GM12892 (cell line): ENCODE results near the gene RPGR.

ENCODE experiments used
- DNase-seq: peaks from one replicate; pipeline ENCODE4 v3.0.0; 2011; ENCODE audit not compliant: insufficient read length
- FAIRE-seq: peaks from 2 replicates; lab custom pipeline; 2011; peaks lifted over from hg19 to GRCh38; lab: Jason Lieb, UNC
- POLR2A ChIP-seq: IDR thresholded peaks from 2 replicates; pipeline ENCODE4 v1.6.1; 2011; ENCODE audit warnings: low read depth, low read length, control low read depth
- POLR2AphosphoS5 ChIP-seq: IDR thresholded peaks from 2 replicates; pipeline ENCODE4 v1.6.1; 2011; ENCODE audit warnings: low read depth, low read length, control low read depth
- TAF1 ChIP-seq: IDR thresholded peaks from 2 replicates; pipeline ENCODE4 v1.6.1; 2011; ENCODE audit warnings: low read depth, mild to moderate bottlenecking, control low read depth, low read length, borderline replicate concordance

Gene RPGR

GRCh38 chrX:38351346-38351745 lies 24.0 kb upstream of the RPGR start:
- FAIRE-seq: no peak
- DNase-seq: no peak
- TF ChIP-seq TAF1 (no peak), POLR2AphosphoS5 (no peak), POLR2A (no peak)

DNA sequence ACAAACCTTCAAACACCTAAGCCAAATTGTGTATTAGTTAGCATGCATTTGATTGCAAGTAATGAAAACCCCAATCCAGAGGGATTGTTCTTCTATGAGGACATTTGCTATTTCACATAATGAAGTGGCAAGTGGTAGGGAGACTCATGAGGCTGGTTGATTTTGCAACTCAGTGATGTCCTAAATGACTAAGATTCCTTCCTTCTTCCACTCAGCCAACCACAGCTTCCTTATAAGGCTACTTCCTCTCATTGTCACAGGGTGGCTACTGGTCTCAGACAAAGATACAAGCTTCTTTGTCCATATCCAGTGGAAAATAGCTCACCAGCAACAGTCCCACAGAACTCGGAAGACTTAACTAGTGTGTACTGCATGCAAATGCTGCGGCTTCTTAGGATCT lies 19.8 kb upstream of the RPGR start:
- FAIRE-seq (no peak), DNase-seq (no peak)
- no peak for TF ChIP-seq POLR2A
- no peak for TF ChIP-seq TAF1
- no peak for TF ChIP-seq POLR2AphosphoS5

DNA sequence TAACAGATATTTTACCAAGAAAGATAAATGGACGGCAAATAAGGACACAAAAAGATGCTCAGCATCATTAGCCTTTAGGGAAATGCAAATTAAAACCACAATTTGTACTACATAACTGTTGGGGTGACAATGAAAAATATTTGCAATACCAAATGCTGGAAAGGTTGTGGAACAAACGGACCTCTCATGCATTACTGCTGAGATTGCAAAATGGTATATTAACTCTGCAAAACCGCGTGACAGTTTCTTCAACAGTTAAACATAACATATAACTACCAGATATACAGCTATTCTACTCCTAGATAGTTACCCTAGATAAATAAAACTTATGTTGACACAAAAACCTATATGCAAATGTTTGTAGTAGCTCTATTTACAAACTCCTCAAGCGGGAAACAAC lies 18.8 kb upstream of the RPGR start:
- FAIRE-seq: no peak
- TF ChIP-seq TAF1 (no peak), POLR2AphosphoS5 (no peak), POLR2A (no peak)

DNA sequence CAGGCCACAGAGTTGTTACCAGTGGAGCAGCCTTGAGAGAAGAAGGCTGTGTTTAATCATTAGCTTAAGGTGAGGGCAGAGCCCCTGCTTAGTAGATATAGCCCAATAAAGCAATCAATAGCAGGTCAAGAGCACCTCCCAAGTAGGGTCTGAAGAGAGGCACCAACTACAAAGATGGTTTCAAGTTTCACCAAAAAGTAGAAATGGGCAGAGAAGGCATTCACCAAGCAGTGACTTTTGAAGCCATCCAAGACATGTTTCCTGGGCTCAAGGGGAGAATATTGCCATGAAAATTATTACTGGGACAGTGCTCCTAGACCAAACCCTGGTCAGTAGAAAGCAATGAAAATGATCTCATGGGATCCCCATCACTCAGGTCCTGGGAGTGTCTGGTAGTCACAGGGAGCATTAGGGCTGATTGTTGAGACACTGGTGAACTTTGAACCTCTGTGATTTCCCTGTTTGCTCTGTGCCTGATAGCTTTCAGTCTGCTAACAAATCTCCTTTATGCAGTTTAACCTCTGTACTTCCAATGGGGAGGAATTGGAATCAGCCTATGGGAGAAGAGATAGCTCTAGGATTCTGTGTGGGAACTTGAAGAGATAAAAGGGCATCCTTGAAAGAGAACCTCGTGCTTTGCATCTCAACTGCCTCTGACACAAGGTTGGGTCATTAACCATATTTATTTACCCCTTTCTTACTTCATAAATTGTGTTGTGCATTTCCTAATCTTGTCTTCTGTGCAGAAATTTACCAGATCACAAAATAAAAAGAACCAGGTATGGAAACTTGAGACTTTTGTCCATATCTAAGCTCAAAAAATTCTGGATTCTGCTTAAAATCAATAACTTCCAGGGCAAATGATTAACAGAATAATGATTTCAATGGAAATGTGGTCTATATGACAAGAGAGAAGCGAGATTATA lies 15.8 kb upstream of the RPGR start:
- no peak for DNase-seq
- FAIRE-seq: no peak
- TF ChIP-seq POLR2A: no peak
- no peak for TF ChIP-seq TAF1
- no peak for TF ChIP-seq POLR2AphosphoS5

More for the DNA sequence above, 18.8 kb upstream of the RPGR start:
- no peak for DNase-seq

- DNase-seq: no peak
- TF ChIP-seq POLR2A (no peak), POLR2AphosphoS5 (no peak), TAF1 (no peak)
- no peak for FAIRE-seq
Measured at GRCh38 chrX:38341442-38341841, 14.1 kb upstream of the RPGR start.

GRCh38 chrX:38336538-38337240 lies 9.4 kb upstream of the RPGR start:
- TF ChIP-seq POLR2AphosphoS5 (no peak), POLR2A (no peak), TAF1 (no peak)
- no peak for DNase-seq
- FAIRE-seq: no peak

DNA sequence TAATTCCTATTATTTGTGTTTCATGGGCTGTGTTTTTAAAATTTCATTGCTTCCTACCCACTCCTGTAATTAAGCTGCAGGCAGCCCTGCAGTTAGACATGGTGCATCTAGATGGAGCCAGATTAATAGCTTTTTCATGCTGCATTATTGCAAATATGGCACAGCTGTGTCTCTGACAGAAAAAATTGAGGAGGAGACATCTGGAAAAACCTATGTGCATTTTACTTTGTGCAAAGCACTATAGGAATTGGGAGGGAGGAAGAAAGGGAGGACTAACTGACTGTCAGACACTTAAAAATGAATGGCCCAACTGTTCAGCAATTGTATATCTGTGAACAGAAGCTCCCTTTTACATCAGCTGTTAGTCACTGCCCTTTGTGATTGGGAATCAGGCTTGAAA lies 8.1 kb upstream of the RPGR start:
- DNase-seq (no peak), FAIRE-seq (no peak)
- no peak for TF ChIP-seq POLR2AphosphoS5
- no peak for TF ChIP-seq POLR2A
- no peak for TF ChIP-seq TAF1

- no peak for TF ChIP-seq TAF1
- TF ChIP-seq POLR2A: no peak
- TF ChIP-seq POLR2AphosphoS5: no peak
- FAIRE-seq: peak; percentile 66
- no peak for DNase-seq
Measured at GRCh38 chrX:38332505-38332904, 5.2 kb upstream of the RPGR start.

GRCh38 chrX:38327775-38328081 lies 419 bp upstream of the RPGR start:
- DNase-seq (no peak), FAIRE-seq (no peak)
- TF ChIP-seq POLR2A: no peak
- no peak for TF ChIP-seq TAF1
- no peak for TF ChIP-seq POLR2AphosphoS5

- DNase-seq (no peak), FAIRE-seq (no peak)
- no peak for TF ChIP-seq POLR2A
- no peak for TF ChIP-seq POLR2AphosphoS5
- TF ChIP-seq TAF1: no peak
Measured at GRCh38 chrX:38326086-38326485, 1.2 kb downstream of the RPGR start.

- no peak for DNase-seq
- TF ChIP-seq TAF1 (no peak), POLR2AphosphoS5 (no peak), POLR2A (no peak)
Measured at GRCh38 chrX:38320819-38321218, 6.5 kb downstream of the RPGR start.

GRCh38 chrX:38318606-38319005 lies 8.7 kb downstream of the RPGR start:
- DNase-seq (no peak), FAIRE-seq (no peak)
- TF ChIP-seq POLR2A: no peak

More at GRCh38 chrX:38320819-38321218, 6.5 kb downstream of the RPGR start:
- FAIRE-seq: no peak
